GDM1 (cell line): ENCODE results near the gene DENND1B.

Experiments used
- DNase-seq: peaks from one replicate; lab custom pipeline; 2025; lab: John Stamatoyannopoulos, UW

Gene DENND1B

DNA sequence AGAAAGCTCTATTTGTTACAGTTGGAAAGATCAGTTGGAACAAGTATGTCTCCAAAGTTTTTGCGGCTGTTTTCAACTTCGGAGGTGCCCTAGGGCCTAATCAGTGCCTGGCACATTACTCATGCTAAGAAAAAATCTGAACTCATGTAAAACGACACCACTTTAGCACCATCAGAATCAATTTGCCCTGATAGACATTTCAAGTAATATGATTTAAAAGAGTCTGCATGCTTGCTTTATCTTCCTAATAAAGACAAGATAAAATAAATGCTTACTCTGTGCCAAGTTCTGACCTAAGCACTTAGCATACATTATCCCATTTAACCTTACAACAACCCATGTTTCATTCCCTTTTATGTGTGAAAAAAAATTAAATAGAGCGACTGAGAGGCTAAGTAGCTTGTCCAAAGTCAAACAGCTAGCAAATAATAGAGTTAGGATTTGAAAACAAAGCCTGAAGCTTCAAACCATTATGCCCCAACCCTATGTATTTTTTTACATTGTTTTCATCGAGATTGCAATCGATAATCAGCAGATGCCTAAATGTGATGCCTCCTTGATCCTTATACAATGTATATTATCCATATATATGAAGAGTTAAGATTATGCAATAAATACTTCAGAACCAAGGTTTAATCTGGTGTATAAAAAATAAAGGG, 91.3 kb downstream of the DENND1B start:
- DNase-seq = no peak

DNA sequence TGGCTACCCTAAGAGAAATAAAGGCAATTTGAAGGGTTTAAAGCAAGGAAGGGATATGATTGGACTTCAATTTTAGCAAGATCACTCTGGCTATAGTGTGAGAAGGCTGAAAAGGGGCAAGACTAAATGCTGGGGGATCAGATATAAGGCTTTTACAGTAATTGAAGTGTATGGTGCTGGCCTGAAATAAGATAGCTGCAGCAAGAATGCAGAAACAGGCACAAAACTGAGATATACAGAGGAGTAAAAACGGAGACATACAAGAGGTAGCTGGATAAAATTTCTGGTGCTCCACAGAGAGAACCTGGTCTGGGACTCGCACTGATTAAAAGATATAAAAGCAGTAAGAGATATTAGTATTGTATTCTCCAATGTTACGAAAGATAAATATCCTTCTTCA, 92.0 kb downstream of the DENND1B start:
- no peak for DNase-seq

DNA sequence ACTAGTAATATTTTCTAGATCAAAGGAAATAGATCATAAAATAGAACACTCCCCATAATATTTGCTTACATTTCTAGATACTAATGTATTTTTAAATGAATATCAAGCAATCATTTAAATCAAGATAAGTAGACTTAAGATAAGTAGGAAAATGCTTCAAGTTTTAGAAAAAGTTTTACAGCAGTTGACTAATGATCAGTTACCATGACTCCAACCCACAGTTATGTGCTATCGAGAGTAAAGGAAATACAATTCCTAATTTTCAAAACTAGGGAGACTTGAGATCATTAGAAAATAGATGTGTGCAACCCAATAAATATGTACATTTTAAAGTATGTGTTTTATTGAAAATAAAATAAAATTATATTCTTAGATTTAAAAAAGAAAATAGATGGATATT, 95.0 kb downstream of the DENND1B start:
- DNase-seq = no peak

DNA sequence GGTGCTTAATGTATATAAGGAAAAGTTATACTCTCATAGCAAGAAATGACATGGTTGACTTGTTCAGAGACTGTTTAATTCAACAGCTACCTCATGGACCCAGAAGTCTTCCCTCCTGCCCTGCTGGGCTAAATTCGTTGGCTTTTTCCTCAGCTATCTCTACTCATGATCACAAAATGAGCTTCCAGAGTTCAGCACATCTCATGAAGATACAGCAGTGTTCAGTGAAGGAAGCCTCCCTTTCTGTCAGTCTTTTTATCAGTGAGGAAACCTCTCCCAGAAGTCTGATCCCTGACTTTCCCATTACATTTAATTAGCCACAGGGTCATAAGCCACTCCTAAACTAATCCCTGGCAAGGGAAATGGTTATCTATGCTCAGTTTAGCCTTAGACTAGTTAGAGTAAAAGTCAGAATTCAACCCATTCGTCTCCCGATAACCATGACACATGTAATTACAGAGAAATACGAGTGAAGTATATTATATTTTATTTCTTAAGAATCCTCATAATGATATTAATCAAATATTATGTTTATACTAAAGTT, 97.5 kb downstream of the DENND1B start:
- no peak for DNase-seq

DNA sequence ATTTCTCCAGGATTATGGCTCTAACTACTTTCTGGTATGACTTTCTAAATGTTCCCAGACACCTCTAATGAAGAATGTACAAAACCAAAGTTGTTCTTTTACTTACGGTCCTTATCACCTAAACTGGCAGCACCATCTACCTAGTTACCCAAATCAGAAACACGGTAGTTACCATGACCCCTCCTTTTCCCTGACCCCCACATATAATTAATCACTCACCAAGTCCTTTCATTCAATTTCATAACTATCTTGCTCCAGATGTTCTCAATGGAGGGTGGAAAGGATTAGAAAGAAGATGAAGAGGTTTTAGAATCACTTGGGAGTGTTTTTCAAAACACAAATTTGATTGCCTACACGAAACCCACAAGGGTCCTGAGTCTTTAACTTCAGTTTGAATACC, 98.0 kb downstream of the DENND1B start:
- DNase-seq = no peak

DNA sequence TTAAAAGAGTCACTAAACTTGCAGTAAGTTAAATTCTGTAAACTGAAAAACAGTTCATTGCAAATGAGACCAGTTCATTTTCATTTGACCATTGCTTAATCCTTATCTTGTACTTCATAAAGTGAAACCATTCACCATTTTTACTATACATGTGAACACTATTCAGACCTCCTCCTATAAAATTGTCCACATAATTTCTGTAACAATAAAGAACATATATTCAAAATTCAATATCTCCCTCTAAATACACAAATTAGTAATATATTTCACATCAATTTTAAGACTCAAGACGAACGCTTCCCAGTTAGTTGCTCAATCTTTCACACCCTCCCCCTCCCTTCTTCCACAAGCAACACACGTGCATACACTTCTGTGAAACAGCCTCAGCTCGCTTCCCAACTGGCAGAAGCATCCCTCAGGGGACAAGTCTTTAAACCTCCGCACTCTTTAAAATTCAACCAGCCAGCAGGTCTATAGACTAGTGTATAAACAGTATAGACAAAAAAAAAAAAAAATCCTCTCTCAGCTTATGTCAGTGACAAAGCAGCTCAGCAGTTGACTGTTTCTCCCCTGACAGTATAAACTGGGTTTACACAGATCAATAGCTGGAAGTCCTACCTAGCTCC, 99.6 kb downstream of the DENND1B start:
- DNase-seq = no peak

DNA sequence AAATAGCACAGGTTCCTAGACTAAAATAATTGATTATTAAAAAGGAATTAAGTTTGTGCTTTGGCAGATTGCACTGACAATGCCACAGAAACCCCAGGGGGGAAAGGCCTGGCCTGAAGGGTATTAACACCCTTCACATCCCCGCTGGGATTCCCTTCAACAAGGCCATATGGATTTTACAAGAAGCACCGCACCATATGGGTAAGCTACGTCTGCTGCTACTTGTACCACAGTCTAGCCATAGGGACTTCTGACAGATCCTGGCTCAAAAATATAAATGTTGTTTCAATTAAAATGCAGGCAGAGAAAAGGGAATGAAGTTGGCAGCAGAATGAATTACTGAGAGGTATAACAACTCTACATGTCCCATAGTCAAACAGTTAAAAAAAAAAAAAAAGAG, 101.0 kb downstream of the DENND1B start:
- no peak for DNase-seq

DNA sequence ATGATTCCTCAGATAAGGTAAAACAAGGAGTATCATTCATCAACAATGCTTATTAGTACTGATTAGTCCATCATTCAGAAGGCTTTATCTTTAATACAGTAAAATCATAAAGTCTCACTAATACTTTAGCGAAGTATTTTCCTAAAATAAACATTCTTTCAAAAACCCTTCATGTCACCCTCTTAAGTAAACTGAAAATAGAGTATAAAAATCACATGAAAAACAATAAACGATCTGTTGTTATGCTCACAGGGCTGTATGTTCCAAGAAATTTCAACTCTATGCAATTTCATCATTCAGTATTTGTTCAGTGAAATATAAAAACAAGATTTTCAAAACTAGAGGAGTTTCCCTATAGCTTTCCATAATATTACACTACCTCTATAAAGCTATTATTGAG, 102.0 kb downstream of the DENND1B start:
- no peak for DNase-seq

DNA sequence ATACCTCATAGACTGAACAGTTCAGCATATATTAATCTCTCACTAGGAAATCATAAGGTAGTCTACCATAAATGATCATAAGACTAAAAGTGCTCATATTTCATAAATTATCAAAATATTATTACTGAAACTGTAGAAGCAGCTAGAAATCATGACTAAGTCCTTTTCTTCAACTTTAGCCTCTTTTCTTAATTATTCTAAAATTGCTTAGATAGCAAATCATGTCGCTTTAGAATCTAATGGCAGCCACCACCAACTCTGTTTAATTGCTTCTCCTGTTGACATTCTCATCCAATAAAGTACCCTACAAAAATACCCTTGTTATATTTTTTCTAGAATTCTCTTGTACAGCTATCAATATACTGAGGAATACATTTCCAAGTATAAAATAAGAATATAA, 102.9 kb downstream of the DENND1B start:
- DNase-seq = no peak

DNA sequence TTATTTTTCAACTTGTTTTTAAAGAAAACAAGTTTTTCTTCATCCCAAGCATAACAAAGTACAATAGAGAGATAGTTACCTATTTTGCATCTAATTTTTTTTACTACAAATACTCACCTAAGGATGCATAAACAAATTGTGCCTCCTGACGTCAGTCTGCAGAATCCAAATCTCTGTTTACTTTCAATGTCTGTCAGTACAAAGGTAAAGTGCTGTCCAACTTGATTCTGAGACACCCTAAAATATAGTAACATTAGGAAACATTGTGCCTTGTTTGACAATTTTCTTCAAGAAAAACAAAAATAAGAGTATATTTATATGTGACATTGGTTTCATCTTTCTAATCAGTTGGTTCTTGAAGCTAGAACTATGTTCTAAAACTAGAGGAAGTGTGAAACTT, 103.4 kb downstream of the DENND1B start:
- no peak for DNase-seq

DNA sequence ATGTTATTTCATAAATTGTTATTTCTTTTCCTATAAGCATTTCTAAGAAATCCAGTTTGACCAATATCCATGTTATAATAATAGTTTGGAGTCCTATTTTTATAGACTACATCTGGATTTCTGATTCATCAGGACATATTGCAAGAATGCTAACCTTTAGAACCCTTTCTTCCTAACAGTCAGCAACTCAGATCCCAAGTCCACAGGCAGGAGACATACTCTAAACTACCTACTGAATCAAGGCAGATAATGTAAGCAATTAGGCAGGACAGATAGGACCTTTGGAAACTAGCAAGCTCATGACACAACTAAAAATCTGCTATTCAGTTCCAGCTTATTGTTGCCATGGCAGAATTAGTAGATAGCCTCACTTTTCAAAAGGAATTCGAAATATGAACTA, 104.1 kb downstream of the DENND1B start:
- no peak for DNase-seq

DNA sequence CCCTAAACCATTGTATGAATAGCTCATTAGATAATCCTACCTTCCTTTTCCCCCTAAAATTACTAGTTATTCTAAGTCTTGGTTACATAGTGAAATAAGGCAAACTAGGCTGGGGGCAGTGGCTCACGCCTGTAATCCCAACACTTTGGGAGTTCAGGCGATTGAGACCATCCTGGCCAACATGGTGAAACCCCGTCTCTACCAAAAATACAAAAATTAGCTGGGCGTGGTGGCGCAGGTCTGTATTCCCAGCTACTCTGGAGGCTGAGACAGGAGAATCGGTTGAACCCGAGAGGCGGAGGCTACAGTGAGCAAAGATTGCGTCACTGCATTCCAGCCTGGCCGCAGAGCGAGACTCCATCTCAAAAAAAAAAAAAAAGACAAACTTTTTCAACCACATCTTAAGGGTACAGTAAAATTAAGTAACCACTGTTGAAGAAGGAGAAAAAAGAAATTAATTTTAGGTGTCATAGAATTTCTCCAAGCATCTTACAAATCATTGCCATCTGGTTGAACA, 108.5 kb downstream of the DENND1B start:
- DNase-seq = no peak

DNA sequence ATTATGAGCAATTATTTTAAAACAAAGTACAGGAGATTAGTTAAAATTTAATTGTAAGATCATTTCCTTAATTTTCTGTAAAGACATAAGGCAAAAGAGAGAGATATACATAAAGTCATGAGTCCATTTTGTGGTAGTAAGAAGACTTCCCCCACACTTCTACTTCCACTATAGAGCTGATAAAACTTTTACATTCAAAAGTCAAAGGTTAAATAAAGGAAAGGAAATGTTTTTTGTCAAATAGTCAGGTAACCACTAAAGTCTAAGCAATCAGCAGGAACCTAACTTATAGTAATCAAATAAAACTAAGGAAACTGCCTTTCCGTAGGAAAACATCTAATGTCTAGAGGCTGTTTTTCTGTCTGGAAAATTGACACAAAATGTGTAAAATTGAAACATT, 110.9 kb downstream of the DENND1B start:
- no peak for DNase-seq

DNA sequence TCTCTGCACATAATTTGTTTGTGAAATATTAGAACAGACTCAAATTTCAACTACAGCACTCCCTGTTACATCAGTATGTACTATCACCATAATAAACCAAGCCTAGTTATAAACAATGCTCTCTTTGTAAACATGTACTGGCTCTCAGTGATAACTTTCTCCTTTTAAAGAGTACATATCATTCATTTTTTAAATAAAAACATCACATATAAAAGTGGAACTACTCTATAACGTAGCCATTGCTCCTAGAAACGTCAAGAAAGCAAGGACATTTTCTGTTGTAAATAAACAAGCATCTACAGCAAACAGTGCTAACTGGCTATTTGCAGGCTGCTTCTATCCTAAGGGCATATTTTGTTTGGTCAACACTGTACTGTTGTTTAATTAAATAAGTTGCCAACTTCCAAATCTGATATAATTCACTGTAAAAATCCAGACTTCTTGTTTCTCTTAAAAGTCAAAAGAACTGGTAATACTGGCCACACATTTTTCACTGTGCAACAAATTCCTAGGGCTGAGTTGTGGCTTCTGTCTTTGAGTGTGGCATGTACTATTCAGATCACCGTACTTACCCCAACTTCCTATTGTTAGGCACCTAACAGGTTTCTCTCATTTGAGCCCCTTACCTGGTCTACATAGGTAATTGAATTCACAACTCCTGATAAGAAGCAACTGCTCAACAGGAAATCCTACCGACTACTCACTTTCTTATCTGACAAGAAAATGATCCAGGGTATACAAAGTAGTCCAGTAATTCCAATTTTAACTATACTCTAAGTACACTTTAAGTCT, 111.9 kb downstream of the DENND1B start:
- no peak for DNase-seq

DNA sequence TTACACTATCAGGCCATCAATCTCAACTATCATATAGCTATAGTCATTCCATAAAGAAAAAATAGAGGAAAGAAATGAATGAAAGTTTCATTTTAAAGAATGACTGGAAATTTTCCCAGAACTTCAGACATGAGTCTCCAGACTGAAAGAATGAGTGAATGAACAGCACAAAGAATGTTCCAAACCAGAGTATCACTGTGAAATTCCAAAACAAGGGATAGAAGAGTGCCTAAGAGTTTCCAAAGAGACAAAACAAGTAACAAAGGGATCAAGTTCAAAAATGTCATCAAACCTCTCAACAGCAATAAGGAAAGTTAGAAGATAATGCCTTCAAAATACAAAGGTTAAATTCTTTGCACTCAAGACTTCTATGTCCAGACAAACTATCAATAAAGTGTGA, 114.9 kb downstream of the DENND1B start:
- no peak for DNase-seq

DNA sequence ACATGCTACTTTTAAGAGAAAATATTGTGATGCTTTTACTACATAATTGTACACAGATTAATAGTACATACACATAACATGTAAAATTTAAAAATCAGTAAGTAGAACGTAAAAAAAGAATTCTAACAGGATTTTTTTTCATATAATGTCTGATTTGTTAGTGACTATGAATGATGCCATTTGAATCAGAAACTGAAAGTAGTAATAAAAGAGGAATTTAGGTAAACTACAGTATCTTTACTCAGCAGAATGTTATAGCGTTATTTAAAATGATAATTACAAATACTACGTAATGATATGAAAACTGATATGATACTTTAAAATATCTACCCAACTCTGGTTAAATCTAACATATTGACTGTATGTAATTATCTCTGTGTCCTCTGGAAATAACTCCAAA, 116.1 kb downstream of the DENND1B start:
- DNase-seq = no peak

DNA sequence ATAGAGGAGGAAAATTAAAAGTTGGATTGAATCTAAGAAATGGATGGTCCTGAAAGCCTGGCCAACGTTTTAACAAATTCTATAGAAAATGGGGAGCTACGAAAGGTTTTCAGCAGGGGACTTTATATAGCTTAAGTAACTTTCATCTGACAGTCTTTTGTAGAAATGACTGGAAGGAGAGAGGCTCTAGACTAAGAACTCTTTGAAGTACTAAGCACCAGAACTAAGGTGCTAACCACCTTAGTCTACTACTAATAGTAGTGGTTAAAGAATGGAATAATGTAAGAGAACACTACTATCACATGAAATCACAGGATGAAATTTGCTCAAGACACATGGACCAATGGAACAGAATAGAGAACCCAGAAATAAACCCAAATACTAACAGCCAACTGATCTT, 126.1 kb downstream of the DENND1B start:
- no peak for DNase-seq

DNA sequence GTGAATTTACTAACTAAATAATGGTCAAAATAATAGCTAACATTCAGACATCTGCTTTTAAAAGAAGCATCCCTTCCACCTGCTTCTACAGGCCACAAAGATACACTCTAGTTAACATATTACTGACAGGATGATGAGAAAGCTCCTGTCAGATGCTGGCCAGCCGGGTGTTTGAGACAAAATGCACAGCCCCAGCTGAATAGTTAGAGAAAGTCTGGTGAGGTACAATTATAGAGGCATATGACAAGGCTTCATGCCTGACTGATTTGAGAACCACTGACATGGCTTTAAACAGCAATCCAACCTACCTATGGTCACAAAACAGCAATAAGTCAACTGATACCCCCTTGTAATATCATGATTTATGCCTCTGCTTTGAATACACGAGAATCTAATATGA, 137.0 kb downstream of the DENND1B start:
- no peak for DNase-seq

DNA sequence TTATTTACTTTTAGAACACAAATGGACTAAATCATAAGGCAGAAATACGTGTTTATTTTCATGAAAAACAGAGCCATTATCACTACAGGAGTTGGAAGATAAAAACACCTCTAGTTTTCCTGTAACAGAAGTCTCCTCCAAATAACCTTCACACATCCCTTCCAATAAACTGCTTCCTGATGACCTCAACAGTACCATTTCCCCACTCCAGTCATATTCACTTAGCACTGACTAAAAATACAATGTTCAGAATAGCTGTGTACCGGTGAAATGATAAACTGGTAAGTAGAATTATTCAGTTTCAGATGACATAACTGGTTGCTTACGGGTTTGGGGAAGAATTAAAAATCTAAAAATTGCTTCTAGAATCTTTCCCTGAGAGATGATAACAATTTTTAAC, 137.9 kb downstream of the DENND1B start:
- DNase-seq = no peak

DNA sequence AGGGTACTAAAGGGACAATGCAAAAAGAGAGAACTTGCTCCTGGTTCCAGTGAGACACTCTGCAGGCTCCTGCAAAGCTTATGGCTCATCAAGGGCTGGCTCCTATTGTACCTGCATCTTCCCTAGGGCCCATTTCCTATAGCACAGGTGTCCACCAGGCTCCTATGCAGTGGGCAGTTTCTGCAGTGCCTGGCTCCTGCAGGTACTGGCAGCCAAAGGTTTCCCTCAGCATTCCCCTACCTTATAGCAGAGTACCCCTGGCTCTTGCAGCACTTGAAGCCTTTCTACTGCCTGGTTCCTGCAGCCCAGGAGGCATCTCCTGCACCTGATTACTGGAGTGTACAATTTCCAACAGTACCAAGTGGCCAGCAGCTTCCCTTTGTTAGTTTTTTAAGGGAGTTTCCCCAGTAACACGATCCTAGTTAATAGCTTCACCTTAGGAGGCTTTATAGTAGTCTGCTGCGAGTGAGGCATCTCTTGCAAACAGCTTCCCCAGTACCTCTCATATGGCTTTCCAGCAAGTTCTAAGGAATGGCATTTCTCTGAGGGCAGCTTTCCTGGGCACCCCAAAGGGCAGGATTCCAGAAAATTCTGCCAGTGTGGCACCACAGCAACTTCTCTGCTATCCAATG, 141.7 kb downstream of the DENND1B start:
- DNase-seq = no peak

DNA sequence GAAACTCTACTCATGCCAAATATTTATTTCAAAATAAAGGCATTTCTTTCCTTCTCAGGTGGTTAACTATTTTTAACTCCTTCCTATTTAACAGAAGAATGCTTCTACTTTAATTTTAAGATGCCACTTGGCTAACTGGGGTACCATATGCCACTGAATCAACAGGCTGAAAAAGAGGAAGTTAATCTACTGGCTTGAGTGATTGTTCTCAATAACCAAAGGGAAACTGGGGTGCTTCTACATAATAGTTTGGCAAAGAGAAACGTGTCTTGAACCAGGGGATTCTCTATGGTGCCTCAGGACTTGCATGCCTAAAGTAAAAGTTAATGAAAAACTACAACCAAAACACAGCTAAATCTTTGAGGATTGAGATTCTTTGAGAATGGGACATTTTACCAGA, 142.6 kb downstream of the DENND1B start:
- no peak for DNase-seq

DNA sequence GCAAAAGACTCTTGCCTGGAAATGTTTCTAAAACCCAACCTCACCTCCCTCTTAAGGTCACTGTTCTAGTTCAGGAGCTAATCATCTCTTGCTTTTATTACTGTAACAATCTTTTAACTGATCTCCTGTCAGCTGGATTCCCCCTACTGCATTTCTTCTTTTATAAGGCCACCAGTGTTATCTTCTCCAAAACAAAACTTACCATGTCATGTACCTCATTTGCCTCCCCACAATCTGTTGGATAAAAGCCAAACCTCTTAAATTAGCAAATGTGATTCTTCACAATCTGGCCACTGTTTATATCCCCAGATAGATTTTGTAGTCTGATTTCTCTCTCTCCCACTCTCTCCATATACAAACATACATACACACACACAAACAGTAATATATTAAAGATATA, 143.3 kb downstream of the DENND1B start:
- no peak for DNase-seq
